Measurements from ENCODE around the gene KCNN3. TPM values are rescaled to one million over a fixed set of nuclear protein-coding genes. Genes with fewer than 3 reads are reported as not detected.

KCNN3 gene
- total RNA-seq, 1 experiment from 2014 or later, result 0.73 TPM

DNA sequence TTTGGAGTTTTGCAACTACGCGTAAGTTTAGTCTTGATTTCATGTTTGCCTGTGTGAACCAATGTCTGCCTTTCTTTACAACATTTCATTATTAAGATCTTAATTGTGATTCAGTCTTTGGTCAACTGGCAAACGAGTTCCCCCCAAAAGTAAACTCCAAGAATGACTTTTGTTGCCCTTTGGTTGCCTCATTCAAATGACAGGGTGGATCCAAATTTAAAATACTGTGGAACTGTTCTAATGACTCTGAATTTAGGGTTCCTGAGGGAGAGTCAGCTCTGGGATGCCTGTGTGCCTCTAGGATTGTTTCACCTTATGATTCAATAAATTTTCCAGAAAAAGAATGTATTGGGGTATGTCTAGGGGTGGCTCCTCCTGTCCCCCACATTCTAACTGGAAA is 105.3 kb downstream of the KCNN3 start:
- POLR2A ChIA-PET (ENCODE audit: low non-redundant PET), result no interaction called here
- intact Hi-C loops (cut with micrococcal nuclease; ENCODE audit: unreplicated experiment), result loop anchor here (5.0 to 10.0 kb wide), 3 partner anchors 97 to 210 kb away; partner anchors contain the start of genes KCNN3 and UBE2Q1
- TF ChIP-seq CTCF (conservative IDR thresholded peaks at IDR 0.05; ENCODE audit: low read depth, low read length) (no peak), EZH2 (IDR thresholded peaks at IDR 0.05; ENCODE audit: borderline replicate concordance, low read depth, low read length, poor library complexity, severe bottlenecking) (no peak)
- Histone ChIP-seq H3K36me3 (ENCODE audit: insufficient read depth, low read length, poor library complexity, severe bottlenecking) (no peaks in the 10 kb centered on the region), H3K9me3 (ENCODE audit: low read depth, low read length, poor library complexity, severe bottlenecking) (no peaks in the 10 kb centered on the region), H3K27me3 (replicated peaks; ENCODE audit: insufficient read depth, low read depth, low read length, poor library complexity) (peaks cover 23% of the 10 kb centered on the region), H3K27ac (ENCODE audit: low read depth, low read length, poor library complexity, severe bottlenecking) (no peak overlapping the region), H3K4me1 (ENCODE audit: insufficient read depth, low read length, poor library complexity, severe bottlenecking) (peaks cover 7% of the 10 kb centered on the region), H3K4me3 (ENCODE audit: low read depth, low read length, poor library complexity, severe bottlenecking) (no peak overlapping the region)
- DNase-seq (ENCODE audit: low spot score), result no peak
- CTCF ChIA-PET, result interaction anchor here (0.7 kb wide), 1 partner anchor 408 kb away, joined by 3 read pairs; no protein-coding TSS in a partner anchor
- BruUV-seq (replicated peaks), result no TSS peak

DNA sequence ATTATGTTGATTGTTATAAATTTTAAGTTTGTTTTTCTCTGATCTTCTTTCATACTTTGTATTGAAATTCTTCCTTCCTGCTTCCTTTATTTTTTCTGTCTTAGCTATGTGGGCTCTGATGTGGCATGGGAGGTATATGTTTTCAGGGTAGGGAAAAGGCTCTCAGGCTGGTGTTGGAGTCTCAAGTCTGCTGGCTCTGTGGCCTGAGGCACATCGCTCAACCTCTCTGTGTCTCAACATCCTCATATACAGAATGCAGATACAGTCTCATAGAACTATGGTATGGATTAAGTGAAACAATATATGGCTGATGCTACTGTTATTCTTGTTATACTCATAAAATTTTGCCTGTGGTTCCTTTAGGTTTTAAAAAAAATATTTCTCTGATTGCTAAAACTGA is 105.9 kb downstream of the KCNN3 start:
- Histone ChIP-seq H3K27me3 (replicated peaks; ENCODE audit: insufficient read depth, low read depth, low read length, poor library complexity) (peaks cover 26% of the 10 kb centered on the region), H3K36me3 (ENCODE audit: insufficient read depth, low read length, poor library complexity, severe bottlenecking) (no peaks in the 10 kb centered on the region), H3K9me3 (ENCODE audit: low read depth, low read length, poor library complexity, severe bottlenecking) (no peaks in the 10 kb centered on the region), H3K4me1 (ENCODE audit: insufficient read depth, low read length, poor library complexity, severe bottlenecking) (peaks cover 7% of the 10 kb centered on the region), H3K4me3 (ENCODE audit: low read depth, low read length, poor library complexity, severe bottlenecking) (no peak overlapping the region), H3K27ac (ENCODE audit: low read depth, low read length, poor library complexity, severe bottlenecking) (no peak overlapping the region)
- BruUV-seq (replicated peaks), result no TSS peak
- no peak for DNase-seq (ENCODE audit: low spot score)
- CTCF ChIA-PET, result no interaction called here
- POLR2A ChIA-PET (ENCODE audit: low non-redundant PET), result no interaction called here
- TF ChIP-seq EZH2 (IDR thresholded peaks at IDR 0.05; ENCODE audit: borderline replicate concordance, low read depth, low read length, poor library complexity, severe bottlenecking) (no peak), CTCF (conservative IDR thresholded peaks at IDR 0.05; ENCODE audit: low read depth, low read length) (no peak)
- intact Hi-C loops (cut with micrococcal nuclease; ENCODE audit: unreplicated experiment), result loop anchor here (5.0 to 10.0 kb wide), 2 partner anchors 97 to 209 kb away; partner anchors contain the start of gene UBE2Q1

GRCh38 chr1:154760469-154760933 is 109.6 kb downstream of the KCNN3 start:
- TF ChIP-seq EZH2 (IDR thresholded peaks at IDR 0.05; ENCODE audit: borderline replicate concordance, low read depth, low read length, poor library complexity, severe bottlenecking) (no peak), CTCF (conservative IDR thresholded peaks at IDR 0.05; ENCODE audit: low read depth, low read length) (peak; percentile 68)
- H3K27ac ChIP-seq (ENCODE audit: low read depth, low read length, poor library complexity, severe bottlenecking), result no peak overlapping the region
- ChIA-PET POLR2A (ENCODE audit: low non-redundant PET) (no interaction called here), CTCF (interaction anchor here (0.6 to 0.9 kb wide), 2 partner anchors 92 to 325 kb away, joined by 3 to 4 read pairs; no protein-coding TSS in a partner anchor)
- peaks cover 26% of the 10 kb centered on the region for H3K27me3 ChIP-seq (replicated peaks; ENCODE audit: insufficient read depth, low read depth, low read length, poor library complexity)
- BruUV-seq (replicated peaks), result no TSS peak
- DNase-seq (ENCODE audit: low spot score), result peak; percentile 27
- no peaks in the 10 kb centered on the region for H3K9me3 ChIP-seq (ENCODE audit: low read depth, low read length, poor library complexity, severe bottlenecking)
- intact Hi-C loops (cut with micrococcal nuclease; ENCODE audit: unreplicated experiment), result loop anchor here (5.0 to 10.0 kb wide), 2 partner anchors 93 to 206 kb away; partner anchors contain the start of gene UBE2Q1
- H3K36me3 ChIP-seq (ENCODE audit: insufficient read depth, low read length, poor library complexity, severe bottlenecking), result no peaks in the 10 kb centered on the region
- no peaks in the 10 kb centered on the region for H3K4me1 ChIP-seq (ENCODE audit: insufficient read depth, low read length, poor library complexity, severe bottlenecking)
- peak overlapping the region; percentile 36 for H3K4me3 ChIP-seq (ENCODE audit: low read depth, low read length, poor library complexity, severe bottlenecking)
